Upper lobe of right lung (tissue), 1 donor: ENCODE measurements around the gene TMEM52. TPM values are rescaled to one million over a fixed set of nuclear protein-coding genes. Genes with fewer than 3 reads are reported as not detected.

Experiments used
- ATAC-seq: fragments of 200-7000 bp; cut with Tn5 transposase; one replicate; pipeline ENCODE4 v1.9.1; 2020; ENCODE audit warnings: mild to moderate bottlenecking, moderate library complexity
- DNase-seq: peaks from one replicate; pipeline ENCODE4 v3.0.0-alpha.2; 2020
- H3K27ac ChIP-seq: fragments of 200-600 bp; one replicate; pipeline ENCODE4 v1.8.0; 2022
- H3K27me3 ChIP-seq: fragments of 200-600 bp; one replicate; pipeline ENCODE4 v1.8.0; 2022; ENCODE audit warnings: mild to moderate bottlenecking
- H3K36me3 ChIP-seq: fragments of 200-600 bp; one replicate; pipeline ENCODE4 v1.8.0; 2022
- H3K4me1 ChIP-seq: fragments of 200-600 bp; one replicate; pipeline ENCODE4 v1.8.0; 2022
- H3K4me3 ChIP-seq: fragments of 200-600 bp; one replicate; pipeline ENCODE4 v1.8.0; 2022; ENCODE audit warnings: mild to moderate bottlenecking
- H3K9me3 ChIP-seq: fragments of 200-600 bp; one replicate; pipeline ENCODE4 v1.8.0; 2022
- intact Hi-C: fragments of 100-400 bp; cut with DNase I; formaldehyde crosslinking; loops from one replicate; pipeline ENCODE4 v1.11.0; 2022
- total RNA-seq: library from RNA; stranded (reverse); fragmentation: NEBNext Ultra II Directional; extraction: Animal tissue kit (Norgen Biotek cat#: 25700); gene quantifications from one replicate; pipeline ENCODE4 v1.2.1, GENCODE V29; 2021
- TF ChIP-seq, protein P1 (sequence below): fragments of 200-600 bp; IDR thresholded peaks from one replicate; pipeline ENCODE4 v1.8.0; 2022; ENCODE audit warnings: antibody characterized with exemption
- donor health status: DM: no; HTN: yes; CAD: no; lungs with severe emphysema.

Gene TMEM52
- total RNA-seq, 1 donor from 2014 or later, result 1.5 TPM

DNA sequence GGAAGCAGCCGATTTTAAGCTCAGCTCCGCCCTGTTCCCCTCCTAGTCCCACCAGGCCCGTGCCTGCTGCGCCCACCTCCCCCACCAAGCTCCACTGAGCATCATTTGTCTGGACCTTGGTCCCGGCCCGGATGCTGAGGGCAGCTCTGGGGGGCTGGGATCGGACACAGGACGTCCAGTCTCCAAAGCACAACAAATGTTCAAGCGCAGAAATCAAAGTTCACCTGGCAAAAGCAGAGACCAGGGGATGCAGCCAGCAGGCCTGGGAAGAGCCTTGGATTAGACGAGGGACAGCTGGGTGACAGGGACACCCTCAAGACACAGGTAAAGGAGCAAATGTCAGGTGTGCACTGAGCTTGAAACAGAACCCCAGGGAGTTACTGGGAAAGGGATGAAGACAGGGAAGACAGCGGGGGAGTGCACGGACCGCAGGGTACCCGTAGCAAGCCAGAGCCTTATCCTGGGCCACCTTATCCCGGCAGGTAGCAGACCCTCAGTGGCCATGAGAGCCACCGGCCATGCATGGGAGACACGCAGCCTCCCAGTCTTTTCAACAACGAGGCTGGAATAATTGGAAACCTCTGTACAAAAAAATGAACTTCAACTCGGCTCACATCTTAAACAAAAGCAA is 22.2 kb upstream of the TMEM52 start:
- Histone ChIP-seq H3K4me3 (no peak overlapping the region), H3K36me3 (no peaks in the 10 kb centered on the region), H3K9me3 (no peaks in the 10 kb centered on the region), H3K27ac (no peak overlapping the region), H3K4me1 (no peaks in the 10 kb centered on the region), H3K27me3 (peaks cover 15% of the 10 kb centered on the region)
- TF ChIP-seq, protein P1, sequence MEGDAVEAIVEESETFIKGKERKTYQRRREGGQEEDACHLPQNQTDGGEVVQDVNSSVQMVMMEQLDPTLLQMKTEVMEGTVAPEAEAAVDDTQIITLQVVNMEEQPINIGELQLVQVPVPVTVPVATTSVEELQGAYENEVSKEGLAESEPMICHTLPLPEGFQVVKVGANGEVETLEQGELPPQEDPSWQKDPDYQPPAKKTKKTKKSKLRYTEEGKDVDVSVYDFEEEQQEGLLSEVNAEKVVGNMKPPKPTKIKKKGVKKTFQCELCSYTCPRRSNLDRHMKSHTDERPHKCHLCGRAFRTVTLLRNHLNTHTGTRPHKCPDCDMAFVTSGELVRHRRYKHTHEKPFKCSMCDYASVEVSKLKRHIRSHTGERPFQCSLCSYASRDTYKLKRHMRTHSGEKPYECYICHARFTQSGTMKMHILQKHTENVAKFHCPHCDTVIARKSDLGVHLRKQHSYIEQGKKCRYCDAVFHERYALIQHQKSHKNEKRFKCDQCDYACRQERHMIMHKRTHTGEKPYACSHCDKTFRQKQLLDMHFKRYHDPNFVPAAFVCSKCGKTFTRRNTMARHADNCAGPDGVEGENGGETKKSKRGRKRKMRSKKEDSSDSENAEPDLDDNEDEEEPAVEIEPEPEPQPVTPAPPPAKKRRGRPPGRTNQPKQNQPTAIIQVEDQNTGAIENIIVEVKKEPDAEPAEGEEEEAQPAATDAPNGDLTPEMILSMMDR, result no peak
- DNase-seq (no peak), ATAC-seq (no peak)
- intact Hi-C loops, result no loop called here

DNA sequence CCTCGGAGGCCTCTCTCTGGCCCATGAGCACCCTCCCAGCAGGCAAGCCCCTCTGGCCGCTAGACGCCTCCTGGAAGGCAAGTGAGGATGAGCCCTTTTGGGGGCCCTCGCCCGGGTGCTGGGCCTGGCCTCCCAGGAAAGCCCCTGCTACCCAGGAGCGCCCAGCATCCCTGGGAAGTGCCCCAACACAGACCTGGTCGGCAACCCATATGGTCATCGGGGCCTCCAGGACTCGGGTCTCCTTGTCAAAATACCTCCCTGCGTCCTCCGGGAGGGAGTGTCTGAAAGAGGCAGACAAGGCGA is 21.0 kb upstream of the TMEM52 start:
- DNase-seq, result no peak
- TF ChIP-seq, protein P1, result no peak

DNA sequence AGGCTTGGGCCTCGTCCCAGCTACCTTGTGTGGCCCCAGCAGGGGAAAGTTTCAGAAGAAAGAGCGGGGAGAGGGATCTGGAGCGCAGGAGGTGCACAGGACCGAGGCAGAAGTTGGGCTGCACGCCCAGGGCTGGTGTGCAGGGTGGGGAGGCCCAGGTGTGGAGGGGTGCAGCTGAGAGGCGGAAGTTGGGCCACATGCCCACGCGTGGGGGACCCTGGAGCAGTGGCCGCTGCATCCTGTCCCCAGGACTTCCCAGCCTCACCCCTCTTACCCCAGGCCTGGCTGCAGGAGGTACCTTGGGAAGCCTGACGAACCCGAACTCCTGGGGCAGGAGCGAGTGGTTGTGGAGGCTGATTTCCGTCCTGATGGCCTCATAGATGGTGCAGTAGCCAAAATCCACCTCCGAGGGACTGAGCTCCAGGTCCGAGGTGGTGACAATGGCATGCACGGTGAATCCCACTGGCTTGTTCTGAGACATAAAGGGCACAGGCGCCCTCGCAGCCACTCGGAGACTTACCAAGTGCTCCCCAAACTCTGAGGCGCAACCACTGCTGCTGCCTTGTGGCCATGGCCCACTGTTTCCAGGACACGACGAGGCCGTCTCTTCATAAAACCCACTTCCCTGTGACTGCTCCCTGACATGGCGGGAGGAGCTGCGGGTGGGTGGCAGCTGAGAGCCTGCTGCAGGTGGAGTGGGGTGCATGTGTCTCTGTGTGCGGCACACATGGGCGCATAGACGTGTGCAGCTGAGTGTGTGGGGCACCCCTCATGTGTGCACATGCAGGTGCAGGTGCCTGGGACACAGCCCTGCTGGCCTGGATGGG is 20.4 kb upstream of the TMEM52 start:
- H3K27me3 ChIP-seq, result peaks cover 15% of the 10 kb centered on the region
- ATAC-seq, result no peak
- H3K4me3 ChIP-seq, result no peak overlapping the region
- H3K36me3 ChIP-seq, result no peaks in the 10 kb centered on the region
- TF ChIP-seq, protein P1, result no peak
- H3K27ac ChIP-seq, result no peak overlapping the region
- no peaks in the 10 kb centered on the region for H3K4me1 ChIP-seq
- intact Hi-C loops, result no loop called here
- H3K9me3 ChIP-seq, result no peaks in the 10 kb centered on the region
- DNase-seq, result no peak

More for the DNA sequence above, 21.0 kb upstream of the TMEM52 start:
- no peak for ATAC-seq
- Histone ChIP-seq H3K36me3 (no peaks in the 10 kb centered on the region), H3K27me3 (peaks cover 15% of the 10 kb centered on the region), H3K9me3 (no peaks in the 10 kb centered on the region), H3K27ac (no peak overlapping the region), H3K4me1 (no peaks in the 10 kb centered on the region), H3K4me3 (no peak overlapping the region)
- intact Hi-C loops, result no loop called here

DNA sequence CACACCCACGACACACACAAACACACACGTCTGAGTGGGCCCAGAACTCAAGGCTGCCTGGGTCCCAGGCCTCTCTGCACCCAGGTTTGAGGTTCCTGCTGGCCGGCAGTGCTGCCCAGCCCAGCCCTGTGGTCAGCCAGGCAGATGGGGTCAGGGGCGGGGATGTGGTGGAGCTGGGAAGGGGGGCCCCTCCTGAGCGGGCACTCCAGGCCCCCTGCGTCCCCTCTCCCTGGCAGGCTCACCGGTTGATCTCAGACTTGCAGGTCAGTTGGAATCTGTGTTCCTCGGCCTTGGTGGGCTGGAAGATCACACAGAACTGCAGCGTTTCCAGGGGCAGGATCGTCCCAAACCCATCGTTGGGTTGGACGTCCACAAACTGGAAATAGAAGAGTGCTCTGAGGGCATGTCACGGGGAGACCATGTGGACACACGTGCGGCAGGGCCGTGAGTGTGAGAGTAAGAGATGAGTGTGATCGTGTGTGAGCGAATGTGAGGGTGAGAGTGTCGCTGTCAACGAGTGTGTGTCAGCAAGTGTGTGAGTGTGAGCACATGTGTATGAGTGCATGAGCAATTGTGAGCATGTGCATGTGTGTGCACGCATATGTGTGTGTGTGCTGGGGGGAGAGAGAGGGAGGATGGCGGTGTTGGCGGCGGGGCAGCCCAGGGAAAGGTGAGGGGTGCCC is 19.7 kb upstream of the TMEM52 start:
- H3K4me1 ChIP-seq, result no peaks in the 10 kb centered on the region
- H3K27me3 ChIP-seq, result peaks cover 15% of the 10 kb centered on the region
- intact Hi-C loops, result no loop called here
- no peak overlapping the region for H3K27ac ChIP-seq
- no peak for DNase-seq
- H3K4me3 ChIP-seq, result no peak overlapping the region
- no peaks in the 10 kb centered on the region for H3K9me3 ChIP-seq
- H3K36me3 ChIP-seq, result no peaks in the 10 kb centered on the region
- ATAC-seq, result no peak
- TF ChIP-seq, protein P1, result no peak

DNA sequence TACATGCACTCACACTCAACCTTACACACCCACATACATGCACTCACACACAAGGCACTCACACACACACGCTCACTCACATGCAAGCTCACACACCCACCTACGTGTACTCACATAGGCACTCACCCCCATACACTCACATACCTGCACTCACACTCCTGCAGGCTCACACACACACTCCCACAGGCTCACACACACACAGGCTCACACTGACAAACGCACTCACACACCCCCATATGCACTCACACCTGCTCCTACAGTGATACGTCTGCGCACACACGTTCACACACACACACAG is 19.1 kb upstream of the TMEM52 start:
- Histone ChIP-seq H3K27me3 (peaks cover 15% of the 10 kb centered on the region), H3K9me3 (no peaks in the 10 kb centered on the region), H3K4me3 (no peak overlapping the region), H3K4me1 (no peaks in the 10 kb centered on the region), H3K36me3 (no peaks in the 10 kb centered on the region), H3K27ac (no peak overlapping the region)
- no peak for ATAC-seq
- intact Hi-C loops, result no loop called here
- TF ChIP-seq, protein P1, result no peak
- DNase-seq, result no peak
